Measurements from ENCODE around the gene ATP2A2. TPM values are rescaled to one million over a fixed set of nuclear protein-coding genes. Genes with fewer than 3 reads are reported as not detected.
"Not testable (repeated sequence)": the region's sequence is repeated elsewhere in the genome, so short reads cannot be mapped to it uniquely, and the experiment has no call there.

The ATP2A2 gene
- total RNA-seq, 2 experiments from 2014 or later, result 130 to 132 TPM

DNA sequence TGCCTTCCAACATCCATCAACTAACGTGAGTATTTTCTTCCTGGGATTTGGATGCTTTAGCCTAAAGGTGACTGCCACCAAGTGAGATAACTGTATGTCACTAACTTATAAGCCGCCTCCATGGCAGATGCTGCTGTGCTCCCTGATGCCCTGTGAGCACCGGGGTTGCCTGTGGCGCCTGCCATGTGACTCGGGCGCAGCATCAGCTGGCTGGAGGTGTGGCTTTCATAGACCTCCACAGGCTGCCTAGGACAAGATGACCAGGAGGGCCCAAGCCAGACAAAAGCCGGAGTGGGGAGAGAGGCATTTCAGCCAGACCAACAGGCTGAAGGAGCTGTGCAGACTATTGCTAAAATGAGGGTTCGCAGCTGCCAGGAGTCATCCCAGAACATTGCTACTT lies 66.7 kb downstream of the ATP2A2 start:
- no peak for ATAC-seq
- no peak for DNase-seq
- Mint-ChIP-seq H3K36me3 (ENCODE audit: low read depth) (peaks cover 69% of the 10 kb centered on the region), H3K4me1 (ENCODE audit: low read depth) (peaks cover 37% of the 10 kb centered on the region), H3K4me3 (no peak overlapping the region), H3K9me3 (ENCODE audit: insufficient read depth) (no peaks in the 10 kb centered on the region), H3K27me3 (ENCODE audit: low read depth) (no peaks in the 10 kb centered on the region), H3K27ac (no peak overlapping the region)
- CTCF ChIA-PET, result interaction anchor here (1.0 to 1.1 kb wide), 2 partner anchors 16 to 32 kb away, joined by 3 to 5 read pairs; no protein-coding TSS in a partner anchor
- POLR2A ChIA-PET, result interaction anchor here (1.1 kb wide), 1 partner anchor 16 kb away, joined by 4 read pairs; no protein-coding TSS in a partner anchor

DNA sequence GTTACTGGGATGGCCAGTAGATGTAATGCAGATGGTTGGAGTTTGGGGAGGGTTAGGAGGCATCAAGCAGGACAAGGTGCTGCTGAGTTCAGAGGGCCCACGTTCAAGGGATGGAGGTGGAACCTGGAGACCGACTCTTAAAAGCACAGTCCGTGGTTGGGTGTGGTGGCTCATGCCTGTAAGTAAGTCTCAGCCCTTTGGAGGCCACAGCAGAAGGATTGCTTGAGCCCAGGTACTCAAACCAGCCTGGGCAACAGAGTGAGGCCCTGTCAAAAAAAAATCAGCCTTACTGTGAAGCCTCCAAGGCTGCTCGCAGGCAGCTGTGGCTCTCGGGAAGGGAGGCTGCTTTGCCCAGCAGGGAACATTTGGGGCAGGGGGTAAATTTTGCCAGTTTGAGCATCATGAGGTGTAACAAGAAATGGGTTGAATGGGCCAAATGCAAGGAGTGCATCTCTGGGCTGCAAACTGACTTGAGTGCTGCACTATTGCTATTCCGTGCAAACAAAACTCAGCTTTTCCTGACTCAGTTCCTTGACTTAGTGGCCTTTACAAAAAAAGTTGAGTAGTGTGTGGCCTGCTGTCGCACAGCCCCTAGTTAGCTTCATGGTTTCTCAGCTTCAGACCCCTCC lies 67.5 kb downstream of the ATP2A2 start:
- peaks cover 62% of the 10 kb centered on the region for H3K36me3 Mint-ChIP-seq (ENCODE audit: low read depth)
- peak overlapping the region; percentile 33 for H3K27ac Mint-ChIP-seq
- ATAC-seq (no peak), DNase-seq (no peak)
- no peak overlapping the region for H3K4me3 Mint-ChIP-seq
- no peaks in the 10 kb centered on the region for H3K9me3 Mint-ChIP-seq (ENCODE audit: insufficient read depth)
- POLR2A ChIA-PET, result interaction anchor here (1.1 kb wide), 1 partner anchor 17 kb away, joined by 4 read pairs; no protein-coding TSS in a partner anchor
- no peaks in the 10 kb centered on the region for H3K27me3 Mint-ChIP-seq (ENCODE audit: low read depth)
- H3K4me1 Mint-ChIP-seq (ENCODE audit: low read depth), result peaks cover 37% of the 10 kb centered on the region
- CTCF ChIA-PET, result interaction anchor here (1.1 to 1.7 kb wide), 2 partner anchors 17 to 83 kb away, joined by 5 to 17 read pairs; no protein-coding TSS in a partner anchor

DNA sequence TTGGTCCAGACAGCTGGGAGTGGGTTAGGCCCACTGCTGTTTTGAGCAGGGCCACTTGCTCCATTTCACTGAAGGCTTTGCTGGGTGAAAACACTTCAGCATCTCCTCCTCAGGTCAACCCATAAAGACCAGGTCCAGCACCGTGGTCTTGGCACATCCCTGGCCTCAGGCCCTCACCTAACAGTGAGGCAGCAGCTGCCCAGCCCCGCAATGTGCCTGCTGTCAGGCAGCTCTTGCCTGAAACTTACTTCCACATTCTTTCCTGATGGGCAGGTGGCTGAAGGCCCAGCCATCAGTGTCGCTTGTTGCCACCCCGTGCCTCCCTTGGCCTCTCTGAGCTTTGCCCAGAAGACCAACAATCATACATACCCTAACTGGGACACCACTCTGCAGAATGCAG lies 68.0 kb downstream of the ATP2A2 start:
- Mint-ChIP-seq H3K9me3 (ENCODE audit: insufficient read depth) (no peaks in the 10 kb centered on the region), H3K4me3 (peak overlapping the region; percentile 30), H3K27ac (peak overlapping the region; percentile 87), H3K4me1 (ENCODE audit: low read depth) (peaks cover 41% of the 10 kb centered on the region), H3K36me3 (ENCODE audit: low read depth) (peaks cover 57% of the 10 kb centered on the region), H3K27me3 (ENCODE audit: low read depth) (no peaks in the 10 kb centered on the region)
- POLR2A ChIA-PET, result interaction anchor here (1.5 kb wide), 1 partner anchor 101 kb away, joined by 8 read pairs; the partner anchor contains the start of gene ARPC3
- DNase-seq, result no peak
- no peak for ATAC-seq
- CTCF ChIA-PET, result interaction anchor here (1.1 to 1.8 kb wide), 6 partner anchors 9 to 539 kb away, joined by 3 to 17 read pairs (median 6); no protein-coding TSS in a partner anchor

DNA sequence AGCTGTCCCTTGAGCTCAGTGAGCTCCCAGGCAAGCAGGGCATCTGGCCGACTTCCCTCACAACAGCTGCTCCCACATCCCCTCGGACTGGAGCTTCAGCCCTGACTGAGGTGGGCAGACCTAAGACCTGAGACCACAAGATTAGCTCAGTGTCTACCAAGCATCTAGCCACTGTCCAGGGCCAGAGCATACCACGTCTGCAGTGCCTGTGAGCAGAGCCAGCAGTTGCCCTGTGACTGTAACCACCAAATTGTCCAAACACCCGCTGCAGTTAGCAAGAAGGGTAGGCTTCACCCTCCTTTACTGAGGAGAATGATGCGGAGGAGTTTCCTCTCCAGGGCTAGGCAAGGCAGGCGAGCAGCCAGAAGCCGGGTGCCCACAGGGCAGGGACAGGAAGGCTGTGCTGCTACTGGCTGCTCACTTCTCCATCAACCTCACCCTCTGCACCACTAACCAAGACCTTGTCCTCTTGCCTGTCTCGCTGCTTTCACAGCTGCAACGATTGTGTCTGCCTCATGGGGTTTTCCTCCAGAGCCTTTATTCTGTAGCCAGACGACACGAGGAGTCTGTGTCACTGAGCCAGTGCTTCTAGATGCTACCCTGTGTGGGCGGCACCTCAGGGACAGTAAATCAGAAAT lies 68.6 kb downstream of the ATP2A2 start:
- POLR2A ChIA-PET, result interaction anchor here (0.5 to 1.6 kb wide), 3 partner anchors 18 to 100 kb away, joined by 3 to 8 read pairs (median 4); partner anchors contain the start of gene ARPC3

DNA sequence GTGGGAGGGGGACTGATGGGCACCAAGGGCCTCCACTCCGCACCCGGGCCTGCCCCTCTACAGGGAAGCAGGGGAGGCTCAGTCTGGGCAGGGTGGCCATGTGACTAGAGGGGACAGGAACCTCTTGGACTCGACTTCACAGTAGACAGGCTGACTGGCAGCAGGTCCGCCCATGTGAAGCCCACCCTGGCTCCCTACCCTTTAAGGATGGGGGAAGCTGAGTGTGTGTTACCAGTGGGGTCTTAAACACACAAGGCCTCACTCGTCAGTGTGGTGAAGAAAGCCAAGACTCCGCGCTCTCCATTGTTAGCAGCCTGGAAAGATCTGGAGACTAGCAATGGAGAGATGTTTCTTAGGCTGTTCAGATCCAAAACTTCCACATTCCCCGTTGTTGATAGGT lies 70.1 kb downstream of the ATP2A2 start:
- H3K4me3 Mint-ChIP-seq, result no peak overlapping the region
- peaks cover 53% of the 10 kb centered on the region for H3K4me1 Mint-ChIP-seq (ENCODE audit: low read depth)
- H3K9me3 Mint-ChIP-seq (ENCODE audit: insufficient read depth), result no peaks in the 10 kb centered on the region
- peaks cover 39% of the 10 kb centered on the region for H3K36me3 Mint-ChIP-seq (ENCODE audit: low read depth)
- POLR2A ChIA-PET, result interaction anchor here (1.6 kb wide), 1 partner anchor 17 kb away, joined by 4 read pairs; no protein-coding TSS in a partner anchor
- no peak overlapping the region for H3K27ac Mint-ChIP-seq
- CTCF ChIA-PET, result interaction anchor here (1.2 to 4.1 kb wide), 2 partner anchors 80 to 99 kb away, joined by 5 to 31 read pairs; partner anchors contain the start of gene ARPC3
- H3K27me3 Mint-ChIP-seq (ENCODE audit: low read depth), result no peaks in the 10 kb centered on the region
- ATAC-seq (no peak), DNase-seq (no peak)

More for the DNA sequence above, 68.6 kb downstream of the ATP2A2 start:
- peaks cover 54% of the 10 kb centered on the region for H3K36me3 Mint-ChIP-seq (ENCODE audit: low read depth)
- H3K27ac Mint-ChIP-seq, result peak overlapping the region; percentile 87
- peak overlapping the region; percentile 30 for H3K4me3 Mint-ChIP-seq
- H3K27me3 Mint-ChIP-seq (ENCODE audit: low read depth), result no peaks in the 10 kb centered on the region
- DNase-seq (peak; percentile 61), ATAC-seq (peak; percentile 80)
- H3K9me3 Mint-ChIP-seq (ENCODE audit: insufficient read depth), result no peaks in the 10 kb centered on the region
- peaks cover 46% of the 10 kb centered on the region for H3K4me1 Mint-ChIP-seq (ENCODE audit: low read depth)
- CTCF ChIA-PET, result interaction anchor here (0.6 to 1.8 kb wide), 10 partner anchors 10 to 831 kb away, joined by 3 to 17 read pairs (median 4); partner anchors contain the start of gene ARPC3

DNA sequence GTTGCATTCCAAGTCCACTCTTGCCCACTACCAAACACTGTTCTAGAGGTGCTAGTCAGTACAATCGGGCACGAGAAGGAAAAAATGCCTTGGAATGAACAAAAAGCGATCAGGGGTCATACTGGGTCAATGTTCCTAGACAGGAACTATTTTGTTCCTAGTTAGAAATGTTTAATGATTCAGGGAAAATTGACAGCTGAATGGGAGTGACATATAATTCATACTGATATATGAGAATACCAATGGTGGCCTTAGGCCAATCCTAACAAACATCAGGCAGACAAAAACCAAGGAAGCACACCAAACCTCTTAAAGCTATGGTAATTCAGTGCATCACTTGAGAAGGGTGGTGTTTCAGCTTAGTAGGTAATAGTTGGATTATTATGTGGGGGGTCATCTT lies 71.4 kb downstream of the ATP2A2 start:
- Mint-ChIP-seq H3K27ac (no peak overlapping the region), H3K36me3 (ENCODE audit: low read depth) (peaks cover 27% of the 10 kb centered on the region), H3K27me3 (ENCODE audit: low read depth) (no peaks in the 10 kb centered on the region), H3K9me3 (ENCODE audit: insufficient read depth) (no peaks in the 10 kb centered on the region), H3K4me1 (ENCODE audit: low read depth) (peaks cover 51% of the 10 kb centered on the region), H3K4me3 (no peak overlapping the region)
- CTCF ChIA-PET, result interaction anchor here (1.0 to 4.1 kb wide), 3 partner anchors 13 to 79 kb away, joined by 3 to 31 read pairs (median 13); no protein-coding TSS in a partner anchor
- POLR2A ChIA-PET, result interaction anchor here (1.1 to 1.7 kb wide), 2 partner anchors 12 to 21 kb away, joined by 3 to 4 read pairs; no protein-coding TSS in a partner anchor
- DNase-seq, result no peak
- no peak for ATAC-seq

DNA sequence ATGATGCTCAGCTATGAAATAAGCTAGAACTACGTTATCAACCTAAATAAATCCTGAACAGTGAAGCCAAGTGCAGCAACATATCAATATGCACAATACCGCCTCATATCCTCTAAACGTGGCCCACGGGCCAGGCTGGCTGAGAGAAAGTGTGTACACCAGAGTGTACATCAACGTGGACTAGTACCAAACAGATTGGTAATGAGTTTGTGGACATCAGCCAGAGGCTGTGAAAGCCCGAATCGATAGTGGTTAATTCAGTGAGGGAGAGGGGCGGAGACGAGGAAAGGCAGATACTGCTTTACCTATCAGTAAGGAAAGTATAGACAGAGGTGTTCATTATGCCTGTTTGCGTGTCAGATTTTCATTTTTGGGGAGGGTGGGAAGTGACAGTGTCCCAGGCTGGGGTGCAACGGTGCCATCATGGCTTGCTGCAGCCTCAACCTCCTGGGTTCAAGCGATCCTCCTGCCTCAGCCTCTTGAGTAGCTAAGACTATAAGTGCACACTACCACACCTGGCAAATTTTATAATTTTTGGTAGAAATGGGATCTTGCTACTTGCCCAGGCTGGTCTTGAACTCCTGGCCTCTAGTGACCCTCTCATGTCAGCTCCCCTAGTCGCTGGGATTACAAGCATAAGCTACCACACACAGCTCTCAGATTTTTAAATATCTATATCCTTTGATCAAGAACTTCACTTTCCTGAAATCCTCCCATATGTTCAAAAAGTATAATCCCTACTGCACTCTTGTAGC lies 72.3 kb downstream of the ATP2A2 start:
- DNase-seq (no peak), ATAC-seq (no peak)
- Mint-ChIP-seq H3K9me3 (ENCODE audit: insufficient read depth) (no peaks in the 10 kb centered on the region), H3K4me1 (ENCODE audit: low read depth) (peaks cover 42% of the 10 kb centered on the region), H3K4me3 (no peak overlapping the region), H3K36me3 (ENCODE audit: low read depth) (peaks cover 19% of the 10 kb centered on the region), H3K27ac (no peak overlapping the region), H3K27me3 (ENCODE audit: low read depth) (no peaks in the 10 kb centered on the region)
- ChIA-PET CTCF (interaction anchor here (0.6 to 4.1 kb wide), 11 partner anchors 11 to 248 kb away, joined by 3 to 31 read pairs (median 3); no protein-coding TSS in a partner anchor), POLR2A (interaction anchor here (0.7 to 1.7 kb wide), 5 partner anchors 13 to 95 kb away, joined by 3 to 4 read pairs (median 3); no protein-coding TSS in a partner anchor)

DNA sequence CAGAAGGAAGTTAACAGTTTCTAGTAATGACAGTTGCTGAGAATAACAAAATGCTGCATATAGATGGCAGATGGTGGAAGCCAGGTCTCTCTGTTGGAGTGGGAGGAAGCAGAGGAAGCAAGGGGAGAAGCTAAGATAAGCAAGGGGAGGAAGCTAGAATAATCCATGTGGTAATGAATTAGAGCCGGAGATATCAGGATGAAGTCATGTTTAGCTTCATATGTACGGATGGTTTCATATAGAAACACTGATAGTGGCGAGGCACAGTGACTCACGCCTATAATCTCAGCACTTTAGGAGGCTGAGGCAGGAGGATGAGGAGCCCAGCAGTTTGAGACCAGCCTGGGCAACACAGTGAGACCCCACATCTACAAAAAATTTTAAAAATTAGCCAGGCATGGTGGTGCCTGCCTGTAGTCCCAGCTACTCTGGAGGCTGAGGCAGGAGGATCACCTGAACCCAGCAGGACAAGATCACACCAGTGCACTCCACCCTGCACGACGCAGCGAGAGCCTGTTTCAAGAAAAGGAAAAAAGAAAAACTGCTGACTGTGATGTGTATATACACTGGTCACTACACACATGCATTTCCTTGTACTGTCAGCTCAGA lies 73.2 kb downstream of the ATP2A2 start:
- H3K27me3 Mint-ChIP-seq (ENCODE audit: low read depth), result no peaks in the 10 kb centered on the region
- ChIA-PET CTCF (interaction anchor here (0.6 to 4.1 kb wide), 12 partner anchors 12 to 98 kb away, joined by 3 to 31 read pairs (median 3); no protein-coding TSS in a partner anchor), POLR2A (interaction anchor here (0.7 to 1.0 kb wide), 3 partner anchors 25 to 95 kb away, joined by 3 to 4 read pairs (median 3); no protein-coding TSS in a partner anchor)
- no peaks in the 10 kb centered on the region for H3K9me3 Mint-ChIP-seq (ENCODE audit: insufficient read depth)
- H3K4me3 Mint-ChIP-seq, result no peak overlapping the region
- peak overlapping the region; percentile 17 for H3K27ac Mint-ChIP-seq
- peaks cover 33% of the 10 kb centered on the region for H3K4me1 Mint-ChIP-seq (ENCODE audit: low read depth)
- DNase-seq (no peak), ATAC-seq (no peak)
- H3K36me3 Mint-ChIP-seq (ENCODE audit: low read depth), result peaks cover 16% of the 10 kb centered on the region

DNA sequence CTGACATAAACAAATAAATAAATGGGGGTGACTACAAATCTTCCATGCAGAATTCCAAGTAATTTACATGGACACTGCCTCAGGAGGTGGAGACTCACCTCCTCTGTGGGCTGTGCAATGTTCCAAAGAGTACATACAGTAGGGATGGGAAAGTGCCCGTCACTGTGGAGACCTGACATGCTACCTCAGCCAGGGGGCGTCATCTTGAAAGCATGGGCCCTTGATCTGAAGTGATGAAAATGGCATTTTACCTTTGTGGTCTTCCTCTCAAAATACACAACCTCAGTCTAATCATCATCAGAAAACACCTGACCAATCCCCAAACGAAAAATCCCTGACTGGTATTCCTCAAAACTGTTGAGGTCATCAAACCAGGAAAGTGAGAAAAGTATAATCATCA lies 74.0 kb downstream of the ATP2A2 start:
- no peaks in the 10 kb centered on the region for H3K27me3 Mint-ChIP-seq (ENCODE audit: low read depth)
- H3K4me3 Mint-ChIP-seq, result no peak overlapping the region
- H3K9me3 Mint-ChIP-seq (ENCODE audit: insufficient read depth), result no peaks in the 10 kb centered on the region
- peaks cover 10% of the 10 kb centered on the region for H3K36me3 Mint-ChIP-seq (ENCODE audit: low read depth)
- DNase-seq, result peak; percentile 51
- peaks cover 25% of the 10 kb centered on the region for H3K4me1 Mint-ChIP-seq (ENCODE audit: low read depth)
- ATAC-seq, result peak; percentile 71
- CTCF ChIA-PET, result interaction anchor here (0.7 to 1.3 kb wide), 2 partner anchors 18 to 58 kb away, joined by 3 to 6 read pairs; no protein-coding TSS in a partner anchor
- POLR2A ChIA-PET, result no interaction called here
- H3K27ac Mint-ChIP-seq, result peak overlapping the region; percentile 17

DNA sequence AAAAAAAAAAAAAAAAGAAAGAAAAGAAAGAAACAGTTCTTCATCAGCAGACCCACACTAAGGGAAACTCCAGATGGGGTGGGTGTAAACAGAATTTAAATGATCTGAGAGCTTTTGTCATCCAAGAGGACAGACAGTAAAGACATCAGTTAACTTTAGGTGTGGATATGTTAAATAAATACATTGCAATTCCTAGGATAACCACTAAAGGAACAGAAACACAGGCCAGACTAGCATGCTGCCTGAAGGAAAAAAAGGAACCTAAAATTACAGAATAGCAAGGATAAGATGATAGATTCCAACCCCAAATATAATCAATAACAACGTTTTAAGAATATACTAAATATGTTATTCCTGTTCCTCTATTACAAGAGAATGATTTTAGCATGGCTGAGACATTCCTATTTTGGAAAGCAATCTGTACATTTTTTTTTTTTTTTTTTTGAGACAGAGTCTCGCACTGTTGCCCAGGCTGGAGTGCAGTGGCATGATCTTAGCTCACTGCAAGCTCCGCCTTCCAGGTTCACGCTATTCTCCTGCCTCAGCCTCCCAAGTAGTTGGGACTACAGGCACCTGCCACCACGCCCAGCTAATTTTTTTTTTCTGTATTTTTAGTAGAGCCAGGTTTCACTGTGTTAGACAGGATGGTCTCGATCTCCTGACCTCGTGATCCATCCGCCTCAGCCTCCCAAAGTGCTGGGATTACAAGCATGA lies 77.5 kb downstream of the ATP2A2 start:
- ATAC-seq; H3K27me3 Mint-ChIP-seq (ENCODE audit: low read depth); H3K36me3 Mint-ChIP-seq (ENCODE audit: low read depth); DNase-seq; H3K4me3 Mint-ChIP-seq; H3K27ac Mint-ChIP-seq; H3K9me3 Mint-ChIP-seq (ENCODE audit: insufficient read depth): not testable (repeated sequence)
- POLR2A ChIA-PET, result interaction anchor here (0.7 kb wide), 1 partner anchor 21 kb away, joined by 3 read pairs; no protein-coding TSS in a partner anchor
- CTCF ChIA-PET, result interaction anchor here (0.6 to 1.3 kb wide), 5 partner anchors 8 to 1093 kb away, joined by 3 read pairs; no protein-coding TSS in a partner anchor
- peaks cover 16% of the 10 kb centered on the region for H3K4me1 Mint-ChIP-seq (ENCODE audit: low read depth)
